DMS153 treated with DMSO at 0.1 percent for 48 hours (cell line): ENCODE results near the gene PAFAH1B1.

ENCODE experiments used
- DNase-seq: peaks from one replicate; lab custom pipeline; 2025; ENCODE audit not compliant: unreplicated experiment; lab: John Stamatoyannopoulos, UW

The PAFAH1B1 gene

GRCh38 chr17:2701161-2701995 lies 107.9 kb downstream of the PAFAH1B1 start:
- DNase-seq, result no peak

GRCh38 chr17:2701996-2702741 lies 108.7 kb downstream of the PAFAH1B1 start:
- no peak for DNase-seq

- no peak for DNase-seq
These were observed 109.7 kb downstream of the PAFAH1B1 start for GRCh38 chr17:2703181-2703580.

GRCh38 chr17:2703606-2704005 lies 110.2 kb downstream of the PAFAH1B1 start:
- DNase-seq, result no peak

- DNase-seq, result no peak
These were observed 110.8 kb downstream of the PAFAH1B1 start for GRCh38 chr17:2704031-2704889.

- DNase-seq, result no peak
These were observed 111.4 kb downstream of the PAFAH1B1 start for GRCh38 chr17:2704890-2705248.

GRCh38 chr17:2705263-2705662 lies 111.8 kb downstream of the PAFAH1B1 start:
- DNase-seq, result no peak

GRCh38 chr17:2705888-2706795 lies 112.7 kb downstream of the PAFAH1B1 start:
- no peak for DNase-seq

- DNase-seq, result no peak
These were observed 113.6 kb downstream of the PAFAH1B1 start for GRCh38 chr17:2706911-2707510.

- DNase-seq, result no peak
These were observed 114.5 kb downstream of the PAFAH1B1 start for GRCh38 chr17:2707721-2708584.

- DNase-seq, result no peak
These were observed 115.2 kb downstream of the PAFAH1B1 start for GRCh38 chr17:2708585-2709182.

- no peak for DNase-seq
These were observed 115.8 kb downstream of the PAFAH1B1 start for GRCh38 chr17:2709183-2709661.

- no peak for DNase-seq
These were observed 116.8 kb downstream of the PAFAH1B1 start for GRCh38 chr17:2710071-2710802.

- no peak for DNase-seq
These were observed 117.6 kb downstream of the PAFAH1B1 start for GRCh38 chr17:2710803-2711607.

GRCh38 chr17:2711608-2712299 lies 118.3 kb downstream of the PAFAH1B1 start, which contains the start of gene CLUH:
CLUH (minus strand) TSS chr17:2711764; CDS start chr17:2711661, 103 bp downstream.
- peak; percentile 17 for DNase-seq
